ENCODE results near the gene PES1. TPM values are rescaled to one million over a fixed set of nuclear protein-coding genes. Genes with fewer than 3 reads are reported as not detected.
"Not testable (repeated sequence)": the region's sequence is repeated elsewhere in the genome, so short reads cannot be mapped to it uniquely, and the experiment has no call there.

Gene PES1
- polyA plus RNA-seq, 4 donors = 37.1 to 68.3 (median 59.0) TPM

- H3K36me3 ChIP-seq (ENCODE audit: control insufficient read depth in 3 of 3, insufficient read depth in 2 of 3, low read depth in 1 of 3, low read length in 3 of 3) = peaks cover 0 to 44% (median 5%) of the 10 kb centered on the region in 3 donors
- FAIRE-seq = no peak
- no peak for DNase-seq
- WGBS, 3 donors = 0 to 41% (median 37%) methylated on average over 1 of the region's 1 CpG
- no peak overlapping the region for H3K27ac ChIP-seq (ENCODE audit: low read depth in 1 of 3, low read length in 2 of 3)
- no peaks in the 10 kb centered on the region for H3K27me3 ChIP-seq (ENCODE audit: control insufficient read depth in 3 of 3, insufficient read depth in 3 of 3, low read length in 3 of 3)
- no peaks in the 10 kb centered on the region for H3K4me1 ChIP-seq (ENCODE audit: control insufficient read depth in 3 of 3, insufficient read depth in 2 of 3, low read depth in 1 of 3, low read length in 2 of 3)
- H3K4me3 ChIP-seq (ENCODE audit: low read depth in 1 of 3, low read length in 3 of 3) = no peak overlapping the region
- H3K9me3 ChIP-seq (ENCODE audit: control insufficient read depth in 2 of 2, insufficient read depth in 1 of 2, low read depth in 1 of 2, low read length in 1 of 2) = no peaks in the 10 kb centered on the region
Measured at GRCh38 chr22:30552719-30553118, 39.0 kb downstream of the PES1 start.

DNA sequence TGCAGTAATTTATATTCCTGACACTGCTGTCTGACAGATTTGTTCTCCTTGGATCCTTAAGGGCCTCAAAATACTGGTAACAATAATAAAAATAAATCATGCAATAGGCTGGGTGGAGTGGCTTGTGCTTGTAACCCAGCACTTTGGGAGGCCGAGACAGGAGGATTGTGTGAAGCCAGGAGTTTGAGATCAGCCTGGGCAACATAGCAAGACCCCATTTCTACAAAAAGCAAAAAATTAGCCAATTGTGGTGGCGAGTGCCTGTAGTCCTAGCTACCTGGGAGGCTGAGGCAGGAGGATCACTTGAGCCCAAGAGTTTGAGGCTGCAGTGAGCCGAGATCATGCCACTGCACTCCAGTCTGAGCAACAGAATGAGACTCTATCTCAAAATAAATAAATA, 39.9 kb downstream of the PES1 start:
- H3K4me1 ChIP-seq (ENCODE audit: control insufficient read depth in 3 of 3, insufficient read depth in 2 of 3, low read depth in 1 of 3, low read length in 2 of 3); H3K9me3 ChIP-seq (ENCODE audit: control insufficient read depth in 2 of 2, insufficient read depth in 1 of 2, low read depth in 1 of 2, low read length in 1 of 2); H3K27me3 ChIP-seq (ENCODE audit: control insufficient read depth in 3 of 3, insufficient read depth in 3 of 3, low read length in 3 of 3); H3K4me3 ChIP-seq (ENCODE audit: low read depth in 1 of 3, low read length in 3 of 3); FAIRE-seq; H3K27ac ChIP-seq (ENCODE audit: low read depth in 1 of 3, low read length in 2 of 3); DNase-seq: not testable (repeated sequence)
- WGBS, 3 donors = 82 to 96% (median 90%) methylated on average over 3 of the region's 3 CpGs
- peaks cover 0 to 38% (median 5%) of the 10 kb centered on the region in 3 donors for H3K36me3 ChIP-seq (ENCODE audit: control insufficient read depth in 3 of 3, insufficient read depth in 2 of 3, low read depth in 1 of 3, low read length in 3 of 3)

DNA sequence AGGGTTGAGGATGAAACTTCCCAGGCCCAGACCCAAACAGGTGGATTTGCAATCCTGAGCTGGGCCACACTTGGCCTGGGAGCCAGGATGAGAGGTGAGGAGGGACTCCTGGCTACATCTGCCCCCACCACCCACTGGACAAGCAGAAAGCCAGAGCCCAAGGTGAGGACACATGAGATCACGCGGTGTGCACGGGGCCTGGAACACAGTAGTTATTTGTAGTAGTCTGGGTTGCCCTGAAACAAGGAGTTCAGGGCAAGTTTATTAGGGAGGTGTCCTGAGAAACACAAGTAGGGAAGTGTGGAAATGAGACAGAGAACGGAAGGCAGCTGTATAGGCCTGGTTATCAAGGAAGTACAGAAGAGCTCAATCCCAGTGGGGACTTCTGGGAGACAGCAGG, 44.5 kb downstream of the PES1 start:
- H3K9me3 ChIP-seq (ENCODE audit: control insufficient read depth in 2 of 2, insufficient read depth in 1 of 2, low read depth in 1 of 2, low read length in 1 of 2) = no peaks in the 10 kb centered on the region

DNA sequence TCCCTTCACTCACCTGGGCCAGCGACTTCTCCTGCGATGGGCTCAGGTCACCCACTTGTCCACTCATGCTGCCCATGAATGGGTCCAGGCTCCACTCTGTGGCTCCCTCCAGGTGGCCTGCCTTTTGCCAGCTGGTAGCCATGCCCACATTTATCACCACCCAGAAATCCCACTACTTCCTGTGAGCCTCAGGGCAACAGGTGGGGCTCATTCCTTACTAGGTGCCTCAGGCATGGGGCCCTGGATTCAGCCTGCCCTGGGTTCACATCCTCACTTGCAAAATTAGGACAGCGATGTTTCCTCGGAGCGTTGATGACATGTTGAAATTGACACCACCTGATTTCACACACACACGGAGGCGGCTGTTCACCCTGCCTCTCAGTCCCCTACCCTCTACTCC, 45.1 kb downstream of the PES1 start, which contains the start of gene SEC14L6:
Gene SEC14L6, minus strand, starts transcription at position 126 of the 400 bp plus-strand sequence. Its CDS starts 59 bp downstream, at position 67.
- Histone ChIP-seq H3K27me3 (ENCODE audit: control insufficient read depth in 3 of 3, insufficient read depth in 3 of 3, low read length in 3 of 3) (peaks cover 2 to 17% (median 8%) of the 10 kb centered on the region in 3 donors), H3K4me3 (ENCODE audit: low read depth in 1 of 3, low read length in 3 of 3) (no peak within 1 kb of the TSS), H3K9me3 (ENCODE audit: control insufficient read depth in 2 of 2, insufficient read depth in 1 of 2, low read depth in 1 of 2, low read length in 1 of 2) (no peaks in the 10 kb centered on the region), H3K36me3 (ENCODE audit: control insufficient read depth in 3 of 3, insufficient read depth in 2 of 3, low read depth in 1 of 3, low read length in 3 of 3) (peaks cover 0 to 2% (median 0%) of the 10 kb centered on the region in 3 donors), H3K4me1 (ENCODE audit: control insufficient read depth in 3 of 3, insufficient read depth in 2 of 3, low read depth in 1 of 3, low read length in 2 of 3) (peaks cover 0 to 7% (median 0%) of the 10 kb centered on the region in 3 donors), H3K27ac (ENCODE audit: low read depth in 1 of 3, low read length in 2 of 3) (no peak within 1 kb of the TSS)
- WGBS, 3 donors = 92 to 96% (median 92%) methylated on average over 7 of the region's 7 CpGs
- DNase-seq = no peak
- no peak for FAIRE-seq

More for the DNA sequence above, 44.5 kb downstream of the PES1 start:
- FAIRE-seq = no peak
- Histone ChIP-seq H3K36me3 (ENCODE audit: control insufficient read depth in 3 of 3, insufficient read depth in 2 of 3, low read depth in 1 of 3, low read length in 3 of 3) (peaks cover 0 to 2% (median 0%) of the 10 kb centered on the region in 3 donors), H3K27me3 (ENCODE audit: control insufficient read depth in 3 of 3, insufficient read depth in 3 of 3, low read length in 3 of 3) (peaks cover 2 to 11% (median 4%) of the 10 kb centered on the region in 3 donors), H3K4me1 (ENCODE audit: control insufficient read depth in 3 of 3, insufficient read depth in 2 of 3, low read depth in 1 of 3, low read length in 2 of 3) (peaks cover 0 to 7% (median 0%) of the 10 kb centered on the region in 3 donors), H3K27ac (ENCODE audit: low read depth in 1 of 3, low read length in 2 of 3) (no peak overlapping the region), H3K4me3 (ENCODE audit: low read depth in 1 of 3, low read length in 3 of 3) (no peak overlapping the region)
- 84 to 95% (median 86%) methylated on average over 4 of the region's 4 CpGs for WGBS, 3 donors
- no peak for DNase-seq

DNA sequence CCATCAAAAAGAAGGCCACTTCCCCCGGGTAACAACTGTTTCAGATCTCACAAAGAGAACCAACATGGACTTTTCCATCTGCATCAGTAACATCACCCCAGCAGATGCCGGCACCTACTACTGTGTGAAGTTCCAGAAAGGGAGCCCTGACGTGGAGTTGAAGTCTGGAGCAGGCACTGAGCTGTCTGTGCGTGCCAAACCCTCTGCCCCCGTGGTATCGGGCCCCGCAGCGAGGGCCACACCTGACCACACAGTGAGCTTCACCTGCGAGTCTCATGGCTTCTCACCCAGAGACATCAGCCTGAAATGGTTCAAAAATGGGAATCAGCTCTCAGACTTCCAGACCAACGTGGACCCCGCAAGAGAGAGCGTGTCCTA, 48.9 kb downstream of the PES1 start:
- Histone ChIP-seq H3K9me3 (ENCODE audit: control insufficient read depth in 2 of 2, insufficient read depth in 1 of 2, low read depth in 1 of 2, low read length in 1 of 2) (no peaks in the 10 kb centered on the region), H3K4me3 (ENCODE audit: low read depth in 1 of 3, low read length in 3 of 3) (peak overlapping the region in 1 of 3 donors; percentile 32), H3K36me3 (ENCODE audit: control insufficient read depth in 3 of 3, insufficient read depth in 2 of 3, low read depth in 1 of 3, low read length in 3 of 3) (no peaks in the 10 kb centered on the region), H3K27ac (ENCODE audit: low read depth in 1 of 3, low read length in 2 of 3) (no peak overlapping the region), H3K4me1 (ENCODE audit: control insufficient read depth in 3 of 3, insufficient read depth in 2 of 3, low read depth in 1 of 3, low read length in 2 of 3) (peaks cover 0 to 7% (median 0%) of the 10 kb centered on the region in 3 donors), H3K27me3 (ENCODE audit: control insufficient read depth in 3 of 3, insufficient read depth in 3 of 3, low read length in 3 of 3) (peaks cover 2 to 19% (median 8%) of the 10 kb centered on the region in 3 donors)
- FAIRE-seq = no peak
- WGBS, 3 donors = 63 to 81% (median 65%) methylated on average over 12 of the region's 12 CpGs
- DNase-seq = no peak

GRCh38 chr22:30541961-30542810, 49.5 kb downstream of the PES1 start:
- H3K27me3 ChIP-seq (ENCODE audit: control insufficient read depth in 3 of 3, insufficient read depth in 3 of 3, low read length in 3 of 3) = peaks cover 2 to 19% (median 8%) of the 10 kb centered on the region in 3 donors
- H3K9me3 ChIP-seq (ENCODE audit: control insufficient read depth in 2 of 2, insufficient read depth in 1 of 2, low read depth in 1 of 2, low read length in 1 of 2) = no peaks in the 10 kb centered on the region
- DNase-seq = peak in 1 of 2 donors; percentile 46
- 1 to 4% (median 4%) methylated on average over 53 to 64 of the region's 64 CpGs for WGBS, 3 donors
- peaks cover 0 to 7% (median 0%) of the 10 kb centered on the region in 3 donors for H3K4me1 ChIP-seq (ENCODE audit: control insufficient read depth in 3 of 3, insufficient read depth in 2 of 3, low read depth in 1 of 3, low read length in 2 of 3)
- H3K36me3 ChIP-seq (ENCODE audit: control insufficient read depth in 3 of 3, insufficient read depth in 2 of 3, low read depth in 1 of 3, low read length in 3 of 3) = no peaks in the 10 kb centered on the region
- H3K27ac ChIP-seq (ENCODE audit: low read depth in 1 of 3, low read length in 2 of 3) = no peak overlapping the region
- H3K4me3 ChIP-seq (ENCODE audit: low read depth in 1 of 3, low read length in 3 of 3) = peak overlapping the region in 2 of 3 donors; percentile 32 to 34
- no peak for FAIRE-seq

DNA sequence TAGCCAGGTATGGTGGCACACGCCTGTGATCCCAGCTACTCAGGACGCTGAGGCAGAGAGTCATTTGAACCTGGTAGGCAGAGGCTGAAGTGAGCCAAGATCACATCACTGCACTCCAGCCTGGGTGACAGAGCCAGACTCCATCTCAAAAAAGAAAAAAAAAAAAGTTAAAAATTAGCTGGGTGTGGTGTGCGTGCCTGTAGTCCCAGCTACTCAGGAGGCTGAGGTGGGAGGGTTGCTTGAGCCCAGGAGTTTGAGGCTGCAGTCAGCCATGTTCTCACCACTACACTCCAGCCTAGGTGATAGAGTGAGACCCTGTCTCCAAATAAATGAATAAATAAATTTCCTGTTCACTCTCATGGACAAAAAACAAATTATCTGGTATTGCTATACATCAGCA, 50.2 kb downstream of the PES1 start:
- H3K4me1 ChIP-seq (ENCODE audit: control insufficient read depth in 3 of 3, insufficient read depth in 2 of 3, low read depth in 1 of 3, low read length in 2 of 3); DNase-seq; FAIRE-seq; H3K36me3 ChIP-seq (ENCODE audit: control insufficient read depth in 3 of 3, insufficient read depth in 2 of 3, low read depth in 1 of 3, low read length in 3 of 3); H3K9me3 ChIP-seq (ENCODE audit: control insufficient read depth in 2 of 2, insufficient read depth in 1 of 2, low read depth in 1 of 2, low read length in 1 of 2); H3K27ac ChIP-seq (ENCODE audit: low read depth in 1 of 3, low read length in 2 of 3); H3K4me3 ChIP-seq (ENCODE audit: low read depth in 1 of 3, low read length in 3 of 3): not testable (repeated sequence)
- H3K27me3 ChIP-seq (ENCODE audit: control insufficient read depth in 3 of 3, insufficient read depth in 3 of 3, low read length in 3 of 3) = peaks cover 2 to 19% (median 8%) of the 10 kb centered on the region in 3 donors
- WGBS, 3 donors = 60 to 89% (median 81%) methylated on average over 3 of the region's 3 CpGs

- FAIRE-seq (no peak), DNase-seq (no peak)
- WGBS, 3 donors = 84 to 100% (median 91%) methylated on average over 1 of the region's 1 CpG
Measured at GRCh38 chr22:30539368-30539767, 52.3 kb downstream of the PES1 start.

More at GRCh38 chr22:30539368-30539767, 52.3 kb downstream of the PES1 start:
- Histone ChIP-seq H3K9me3 (ENCODE audit: control insufficient read depth in 2 of 2, insufficient read depth in 1 of 2, low read depth in 1 of 2, low read length in 1 of 2) (no peaks in the 10 kb centered on the region), H3K27ac (ENCODE audit: low read depth in 1 of 3, low read length in 2 of 3) (no peak overlapping the region), H3K4me1 (ENCODE audit: control insufficient read depth in 3 of 3, insufficient read depth in 2 of 3, low read depth in 1 of 3, low read length in 2 of 3) (peaks cover 0 to 7% (median 0%) of the 10 kb centered on the region in 3 donors), H3K36me3 (ENCODE audit: control insufficient read depth in 3 of 3, insufficient read depth in 2 of 3, low read depth in 1 of 3, low read length in 3 of 3) (no peaks in the 10 kb centered on the region), H3K27me3 (ENCODE audit: control insufficient read depth in 3 of 3, insufficient read depth in 3 of 3, low read length in 3 of 3) (peaks cover 2 to 19% (median 8%) of the 10 kb centered on the region in 3 donors), H3K4me3 (ENCODE audit: low read depth in 1 of 3, low read length in 3 of 3) (no peak overlapping the region)
